HuH-7 (cell line): ENCODE results near the gene ANTXR1.

Experiments used
- DNase-seq: peaks from one replicate; pipeline ENCODE4 v3.0.0; 2011; ENCODE audit warnings: low spot score

ANTXR1 gene

DNA sequence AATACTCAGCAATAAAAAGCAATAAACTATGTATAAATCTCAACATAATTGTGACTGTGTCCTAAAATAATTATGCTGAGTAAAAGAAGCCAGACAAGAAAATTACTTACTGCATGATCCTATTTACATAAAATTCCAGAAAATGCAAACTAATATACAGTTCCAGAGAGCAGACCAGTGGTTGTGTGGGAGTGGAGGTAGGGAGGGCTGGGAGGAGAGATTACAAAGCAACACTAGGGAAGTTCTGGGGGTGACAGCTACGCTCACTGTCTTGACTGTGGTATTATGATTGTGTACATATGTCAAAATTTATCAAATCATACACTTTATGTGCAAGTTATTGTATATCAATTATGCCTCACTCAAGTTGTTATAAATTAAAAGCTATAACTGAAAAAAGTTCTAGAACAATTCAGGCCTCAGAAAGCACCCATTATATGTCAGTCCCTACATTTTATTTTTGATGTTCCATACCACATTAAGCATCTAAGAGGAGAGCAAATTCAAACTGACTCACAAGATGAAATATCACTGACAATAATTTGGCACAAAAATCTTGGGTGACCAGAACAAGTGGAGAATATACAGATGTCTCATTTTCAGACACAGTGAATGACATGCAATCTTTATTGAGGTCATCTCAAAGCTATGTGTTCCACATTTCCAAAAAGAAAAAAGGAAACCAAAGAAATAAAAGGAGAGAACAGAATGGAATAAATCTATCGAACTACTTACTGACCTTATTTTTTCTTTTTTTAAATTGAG, 85.1 kb downstream of the ANTXR1 start:
- DNase-seq = no peak

GRCh38 chr2:69099541-69099940, 86.6 kb downstream of the ANTXR1 start:
- DNase-seq = no peak

GRCh38 chr2:69100220-69100723, 87.3 kb downstream of the ANTXR1 start:
- no peak for DNase-seq

DNA sequence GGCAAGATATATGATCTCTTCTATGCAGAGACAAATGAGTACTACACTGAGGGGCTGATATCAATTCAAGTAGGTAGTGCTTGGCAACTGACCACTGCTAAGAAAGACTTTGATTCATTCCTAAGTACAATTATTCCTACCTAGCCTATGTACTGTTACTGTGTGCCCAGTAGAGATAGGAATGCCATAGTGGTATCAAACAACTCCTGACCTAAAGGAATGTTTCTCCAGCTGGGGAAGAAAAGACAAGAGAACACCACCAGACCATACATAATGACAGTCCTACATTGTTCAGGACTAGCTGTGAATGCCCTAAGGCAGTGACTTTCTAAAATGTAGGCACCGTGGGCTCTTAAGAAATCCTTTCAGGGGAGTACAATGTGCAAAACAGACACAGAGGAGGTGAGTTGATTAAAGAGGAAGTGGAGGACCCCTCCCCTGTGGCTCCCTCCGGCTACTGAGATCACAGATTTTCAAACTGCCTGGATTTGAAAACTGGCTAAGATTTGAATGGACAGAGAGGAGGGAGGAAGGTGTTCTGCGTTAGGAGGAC, 89.1 kb downstream of the ANTXR1 start:
- DNase-seq = no peak

DNA sequence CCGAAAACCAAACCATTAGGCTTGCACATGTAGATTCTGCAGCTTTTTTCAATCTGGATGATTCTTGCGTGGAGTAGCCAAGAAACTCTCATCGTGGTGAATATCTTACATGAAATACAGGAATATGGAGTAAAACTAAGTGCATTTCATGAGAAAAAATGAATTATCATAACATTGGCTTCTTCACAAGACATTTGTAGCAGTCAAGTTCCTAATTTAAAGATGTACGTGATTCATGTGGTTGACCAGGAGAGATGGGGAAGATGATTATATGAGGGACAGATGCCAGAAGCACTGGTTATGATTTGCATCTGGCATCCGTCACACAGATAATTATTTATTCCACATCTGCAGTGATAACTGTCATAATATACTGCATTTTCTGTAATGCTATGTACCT, 90.4 kb downstream of the ANTXR1 start:
- DNase-seq = no peak

DNA sequence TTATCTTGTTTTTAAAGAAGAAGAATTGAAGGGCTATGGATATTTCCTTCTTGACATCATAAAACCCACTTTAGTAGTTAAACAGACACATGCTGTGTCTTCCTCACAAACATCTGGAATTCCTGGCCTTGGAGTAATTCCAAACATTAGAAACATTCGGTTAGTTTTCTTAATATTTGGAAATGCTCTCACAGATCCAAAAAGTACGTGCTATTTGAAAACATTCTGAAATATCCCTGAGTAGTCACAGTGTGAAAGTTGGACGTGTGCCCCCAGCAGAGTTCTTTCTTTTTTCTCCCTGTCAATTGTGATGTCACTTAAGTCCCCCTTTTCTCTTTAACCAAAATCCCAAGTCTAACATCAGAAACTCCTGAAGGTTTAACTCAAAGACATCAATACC, 91.3 kb downstream of the ANTXR1 start:
- DNase-seq = no peak

DNA sequence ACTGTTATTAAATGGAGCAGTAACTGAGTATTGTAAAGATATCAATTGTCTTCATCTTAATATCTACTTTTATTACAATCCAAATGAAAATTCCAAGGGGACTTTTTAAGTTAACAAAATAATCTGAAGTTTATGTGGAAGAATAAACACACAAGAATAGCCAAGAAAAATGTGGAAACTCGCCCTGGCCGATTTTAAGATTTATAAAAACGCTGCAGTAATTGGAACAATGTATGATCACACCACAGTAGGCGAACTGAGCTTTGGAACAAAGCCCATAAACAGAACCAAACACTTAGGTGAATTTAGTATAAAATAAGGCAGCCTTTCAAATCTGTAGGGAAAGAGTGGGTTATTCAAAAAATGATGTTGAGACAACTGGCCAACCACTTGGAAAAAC, 96.3 kb downstream of the ANTXR1 start:
- DNase-seq = no peak

- no peak for DNase-seq
Measured at GRCh38 chr2:69111076-69111475, 98.1 kb downstream of the ANTXR1 start.

GRCh38 chr2:69113627-69114026, 100.6 kb downstream of the ANTXR1 start:
- no peak for DNase-seq

DNA sequence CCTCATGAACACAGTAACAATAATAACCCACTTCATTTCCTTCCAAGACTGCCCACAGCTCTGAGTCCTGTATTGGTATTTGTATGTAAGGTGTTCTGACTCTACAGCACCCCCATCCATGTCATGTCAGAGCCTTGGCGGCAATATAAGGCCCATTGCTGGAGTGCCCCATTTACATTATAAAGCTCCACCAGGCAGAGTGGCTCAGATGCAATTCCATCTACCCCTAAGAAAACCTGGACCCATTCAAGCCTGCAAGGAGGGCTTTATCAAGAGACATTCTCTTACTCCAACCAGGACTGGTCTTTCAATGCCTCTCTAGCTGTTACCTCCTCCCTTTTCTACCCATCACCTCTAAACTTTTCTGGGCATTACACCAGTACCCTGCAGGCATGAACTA, 101.6 kb downstream of the ANTXR1 start:
- DNase-seq = no peak

DNA sequence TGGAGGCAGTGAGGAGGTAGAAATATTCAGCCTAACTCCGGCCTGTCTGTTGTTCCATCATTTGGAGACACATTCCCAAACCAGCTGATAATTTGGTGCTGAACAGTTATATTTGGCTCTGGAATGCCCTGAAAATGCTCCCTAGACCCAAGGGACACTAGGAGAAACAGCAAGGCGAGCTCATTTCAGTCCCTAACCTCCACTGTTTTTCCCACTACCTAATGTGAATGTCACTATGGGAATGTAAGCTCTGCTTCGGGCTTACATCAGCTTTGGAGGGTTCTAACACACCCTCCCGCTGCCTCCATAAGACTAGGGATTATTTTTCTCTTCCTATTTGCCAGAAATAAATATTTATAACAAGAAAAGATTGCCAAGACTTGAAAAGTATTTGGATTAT, 103.5 kb downstream of the ANTXR1 start:
- no peak for DNase-seq

GRCh38 chr2:69118609-69119008, 105.6 kb downstream of the ANTXR1 start:
- DNase-seq = no peak

- DNase-seq = no peak
Measured at GRCh38 chr2:69119104-69119894, 106.3 kb downstream of the ANTXR1 start.

DNA sequence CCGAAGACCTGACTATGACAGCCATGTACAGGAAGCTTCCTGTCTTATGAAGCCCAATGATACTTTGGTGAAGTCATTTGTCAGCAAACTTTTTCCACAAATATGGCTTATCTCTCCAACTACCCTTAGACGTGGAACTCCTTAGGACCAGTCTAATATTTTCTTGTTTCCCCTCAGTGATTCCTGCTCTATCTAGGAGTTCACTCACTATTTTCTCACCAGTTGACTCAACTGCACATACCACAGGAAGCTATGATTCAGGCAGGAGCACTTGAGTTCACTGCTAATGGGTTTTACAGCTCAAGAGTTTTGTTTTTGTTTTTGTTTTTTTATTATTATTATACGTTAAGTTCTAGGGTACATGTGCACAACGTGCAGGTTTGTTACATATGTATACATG, 109.3 kb downstream of the ANTXR1 start:
- no peak for DNase-seq

DNA sequence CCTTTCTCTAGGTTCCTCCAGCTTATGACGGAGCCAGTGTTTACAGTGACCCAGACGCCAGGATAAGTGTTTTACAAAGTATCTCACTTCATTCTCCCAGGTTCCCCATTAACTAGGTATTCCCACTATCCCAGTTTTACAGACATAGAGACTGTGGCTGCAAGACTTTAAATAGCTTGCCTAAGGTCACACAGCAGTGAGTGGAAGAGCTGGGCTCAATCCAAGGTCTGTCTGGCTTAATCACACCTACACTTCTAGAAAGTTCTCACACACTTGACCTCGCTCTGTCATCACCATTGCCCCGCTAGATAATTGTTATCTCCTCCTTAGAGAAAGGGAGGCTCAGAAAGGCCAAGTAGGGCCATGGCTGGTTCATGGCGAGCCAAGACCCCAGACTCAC, 110.2 kb downstream of the ANTXR1 start:
- no peak for DNase-seq

GRCh38 chr2:69124343-69124742, 111.4 kb downstream of the ANTXR1 start:
- DNase-seq = no peak

DNA sequence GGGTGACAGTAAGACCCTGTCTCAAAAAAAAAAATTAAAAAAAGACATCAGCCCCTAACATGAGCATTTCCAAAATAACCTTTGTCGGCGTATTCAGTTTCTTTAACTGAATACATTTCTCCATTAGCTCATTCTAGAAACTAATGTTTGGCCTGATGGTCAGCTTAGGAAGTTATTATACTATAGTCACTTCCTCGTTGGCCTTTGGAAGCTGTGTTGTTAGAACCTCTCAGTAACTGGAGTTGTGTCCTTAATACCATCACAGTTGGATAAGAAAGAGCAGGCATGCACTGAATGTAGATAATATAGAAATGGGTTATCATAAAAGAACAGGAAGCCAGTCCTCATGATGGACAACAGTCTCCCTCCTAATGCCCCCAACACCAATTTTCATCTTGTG, 112.8 kb downstream of the ANTXR1 start:
- DNase-seq = no peak

DNA sequence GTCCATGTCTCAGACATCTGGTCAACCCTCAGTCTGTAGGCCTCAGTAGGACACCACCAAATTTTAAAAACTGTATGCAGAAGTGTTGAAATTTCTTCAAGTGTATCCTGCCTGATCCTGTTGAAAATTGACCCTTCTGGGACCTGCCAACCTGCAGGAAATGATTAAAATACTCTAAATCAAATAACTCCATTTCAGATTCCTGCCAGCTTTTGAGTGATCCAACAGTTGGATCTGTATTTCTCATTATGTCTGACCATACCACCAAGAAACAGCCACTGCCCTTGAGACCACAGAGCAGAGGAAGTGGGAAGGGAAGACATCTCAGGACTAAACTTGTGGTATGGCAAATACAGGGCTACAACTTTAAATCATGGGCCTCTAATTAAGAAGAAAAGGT, 113.4 kb downstream of the ANTXR1 start:
- no peak for DNase-seq

GRCh38 chr2:69131452-69131851, 118.5 kb downstream of the ANTXR1 start:
- no peak for DNase-seq

- no peak for DNase-seq
Measured at GRCh38 chr2:69131983-69132675, 119.2 kb downstream of the ANTXR1 start.

DNA sequence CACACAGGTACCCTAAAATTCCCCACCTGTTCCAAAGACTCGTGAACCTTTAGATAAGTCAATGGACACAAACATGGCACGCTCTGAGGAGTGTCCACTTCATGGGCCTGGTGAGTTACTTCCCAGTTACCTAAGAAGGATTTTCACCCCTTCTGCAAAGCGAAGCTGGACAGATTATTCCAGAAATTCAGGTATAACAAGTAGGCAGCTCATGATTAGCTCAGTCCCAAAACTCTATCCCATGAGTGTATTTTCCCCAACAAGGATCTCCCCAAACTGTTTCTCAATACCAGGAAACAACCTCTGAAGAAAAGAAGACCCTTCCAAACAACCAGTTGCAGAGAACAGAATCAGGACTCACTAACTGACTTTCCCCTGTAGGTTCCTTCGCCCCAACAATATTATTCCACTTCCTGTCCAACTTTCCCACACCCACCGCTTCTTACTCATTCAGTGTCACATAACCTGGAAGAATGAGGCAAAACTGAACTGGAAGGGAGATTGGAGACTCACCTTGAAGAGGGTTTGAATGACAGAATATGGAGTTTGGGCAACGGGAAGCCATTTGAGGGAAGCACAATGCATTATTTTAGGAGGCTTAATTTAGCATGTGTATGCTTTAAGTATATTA, 120.1 kb downstream of the ANTXR1 start:
- DNase-seq = no peak

- DNase-seq = no peak
Measured at GRCh38 chr2:69133898-69134297, 120.9 kb downstream of the ANTXR1 start.
